KOPT-K1 (cell line): ENCODE data around the gene TRAM2.

Experiments used
- H3K27ac ChIP-seq: fragments of 200-600 bp; sonication (generic); 2 replicates; pipeline ENCODE4 v1.5.1; 2016; ENCODE audit warnings: antibody characterized with exemption, mild to moderate bottlenecking, low read depth, low read length; ENCODE audit not compliant: poor library complexity, severe bottlenecking
- H3K36me3 ChIP-seq: fragments of 200-600 bp; sonication (generic); 2 replicates; pipeline ENCODE4 v1.5.1; 2017; ENCODE audit warnings: antibody characterized with exemption, mild to moderate bottlenecking, low read length, moderate library complexity; ENCODE audit not compliant: insufficient read depth
- H3K9me3 ChIP-seq: fragments of 200-600 bp; sonication (generic); 2 replicates; pipeline ENCODE4 v1.5.1; 2017; ENCODE audit warnings: antibody characterized with exemption, low read length, mild to moderate bottlenecking; ENCODE audit not compliant: insufficient read depth, poor library complexity, severe bottlenecking

The TRAM2 gene

GRCh38 chr6:52577022-52577777 lies at the start of gene TRAM2:
Gene TRAM2 (minus strand): TSS chr6:52577060. CDS start chr6:52576915, 145 bp downstream.
- Histone ChIP-seq H3K36me3 (no peaks in the 10 kb centered on the region), H3K27ac (peak within 1 kb of the TSS; percentile 69), H3K9me3 (no peaks in the 10 kb centered on the region)

DNA sequence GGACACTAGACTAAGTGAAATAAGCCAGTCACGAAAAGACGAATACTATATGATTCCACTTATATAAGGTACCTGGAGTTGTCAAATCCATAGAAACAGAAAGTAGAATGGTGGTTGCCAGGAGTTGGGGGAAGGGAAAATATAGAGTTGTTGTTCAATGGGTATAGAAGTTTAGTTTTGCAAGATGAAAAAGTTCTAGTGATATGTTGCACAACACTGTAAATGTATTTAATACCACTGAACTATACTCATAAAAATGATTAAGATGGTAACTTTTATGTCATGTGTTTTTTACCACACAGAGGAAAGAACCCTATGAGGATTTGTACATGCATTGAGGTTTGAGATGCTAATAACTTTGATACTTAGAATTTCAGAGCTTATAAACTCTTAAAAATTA lies 46.0 kb upstream of the TRAM2 start:
- H3K9me3 ChIP-seq, result no peaks in the 10 kb centered on the region

DNA sequence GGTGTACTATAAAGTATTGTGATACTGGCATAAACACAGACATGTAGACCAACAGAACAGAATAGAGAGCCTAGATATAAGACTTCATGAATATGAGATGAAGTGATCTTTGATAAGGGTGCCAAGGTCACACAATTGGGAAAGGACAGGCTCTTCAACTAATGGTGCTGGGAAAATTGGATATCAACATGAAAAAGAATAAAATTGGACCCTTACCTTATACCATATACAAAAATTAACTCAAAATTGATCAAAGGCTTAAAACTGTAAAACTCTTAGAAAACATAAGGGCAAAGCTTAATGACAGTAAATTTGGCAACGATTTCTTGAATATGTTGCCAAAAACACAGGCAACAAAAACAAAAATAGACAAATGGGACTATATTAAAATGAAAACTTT lies 44.8 kb upstream of the TRAM2 start:
- Histone ChIP-seq H3K36me3 (no peaks in the 10 kb centered on the region), H3K27ac (no peak overlapping the region), H3K9me3 (no peaks in the 10 kb centered on the region)

More for the DNA sequence above, 46.0 kb upstream of the TRAM2 start:
- H3K27ac ChIP-seq, result no peak overlapping the region
- no peaks in the 10 kb centered on the region for H3K36me3 ChIP-seq

DNA sequence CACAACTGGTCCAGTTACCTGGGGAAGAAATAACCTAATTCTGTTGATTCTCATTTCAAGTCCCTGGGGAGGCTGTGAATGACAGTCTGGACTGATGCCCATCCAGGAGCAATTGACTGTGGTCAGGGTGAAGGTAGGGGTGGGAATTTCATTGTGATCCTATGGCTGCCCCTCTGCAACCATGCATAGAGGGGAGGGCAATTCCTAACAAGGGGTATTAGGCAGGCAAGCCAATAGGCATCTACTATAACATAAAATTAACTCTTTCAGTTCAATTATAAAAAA lies 44.0 kb upstream of the TRAM2 start:
- Histone ChIP-seq H3K36me3 (no peaks in the 10 kb centered on the region), H3K9me3 (no peaks in the 10 kb centered on the region), H3K27ac (no peak overlapping the region)

DNA sequence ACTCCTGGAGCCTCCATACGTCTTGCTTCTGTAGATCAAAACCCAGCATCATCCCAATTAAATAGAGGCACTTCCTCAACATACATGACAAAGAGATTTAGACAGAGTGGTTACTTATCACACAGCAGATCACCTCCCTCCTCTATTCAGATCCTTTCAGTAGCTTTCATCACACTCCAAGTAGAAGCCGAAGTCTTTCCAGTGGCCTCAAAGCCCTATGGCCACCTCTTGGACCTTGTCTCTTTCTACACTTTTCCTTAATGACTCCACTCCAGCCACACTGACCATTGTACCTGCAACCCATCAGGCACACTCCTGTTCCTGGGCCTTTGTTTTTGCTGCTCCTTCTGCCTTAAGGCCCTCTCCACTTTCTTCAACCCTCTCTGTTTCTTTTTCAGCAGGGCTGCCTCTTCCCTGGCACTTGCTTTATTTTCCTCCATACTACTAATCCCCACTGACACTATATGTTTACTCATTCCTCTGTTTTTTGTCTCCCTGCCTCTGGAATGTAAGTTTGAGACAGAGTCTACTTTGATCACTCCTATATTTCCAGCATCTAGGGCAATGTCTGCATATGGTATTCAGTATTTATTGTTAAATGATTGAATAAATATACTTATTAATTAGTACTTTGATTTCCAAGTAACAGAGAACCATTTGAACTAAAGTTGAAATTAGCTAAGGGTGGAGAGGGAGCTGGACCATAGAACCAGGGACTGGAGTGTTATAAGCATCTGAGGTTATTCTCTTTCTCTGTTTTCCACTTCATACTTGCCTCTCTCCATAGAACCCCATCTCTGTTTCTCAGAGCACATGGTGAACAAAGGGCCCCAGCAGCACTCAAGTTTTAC lies 43.4 kb upstream of the TRAM2 start:
- H3K36me3 ChIP-seq, result no peaks in the 10 kb centered on the region
- H3K27ac ChIP-seq, result no peak overlapping the region

DNA sequence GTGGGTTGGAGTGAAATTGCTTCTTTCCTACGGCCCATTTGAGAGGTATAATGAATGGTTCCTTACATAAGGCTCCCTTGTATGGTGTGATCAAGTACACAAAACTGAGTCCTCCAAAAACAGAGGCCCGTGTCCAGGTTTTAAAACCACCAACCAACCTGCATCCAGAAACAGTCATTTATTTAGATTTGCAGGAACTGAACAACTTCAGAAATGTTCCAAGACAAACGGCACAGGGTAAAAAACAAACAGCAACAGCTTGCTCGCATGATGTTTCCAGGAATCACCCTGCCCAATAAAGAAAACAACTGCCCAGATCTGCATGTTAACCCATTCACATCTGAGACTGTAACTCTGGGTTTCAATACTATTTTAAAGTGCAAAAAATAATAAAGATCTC lies 40.2 kb upstream of the TRAM2 start:
- H3K27ac ChIP-seq, result no peak overlapping the region
- no peaks in the 10 kb centered on the region for H3K36me3 ChIP-seq
- H3K9me3 ChIP-seq, result no peaks in the 10 kb centered on the region

More for the DNA sequence above, 43.4 kb upstream of the TRAM2 start:
- H3K9me3 ChIP-seq, result no peaks in the 10 kb centered on the region

DNA sequence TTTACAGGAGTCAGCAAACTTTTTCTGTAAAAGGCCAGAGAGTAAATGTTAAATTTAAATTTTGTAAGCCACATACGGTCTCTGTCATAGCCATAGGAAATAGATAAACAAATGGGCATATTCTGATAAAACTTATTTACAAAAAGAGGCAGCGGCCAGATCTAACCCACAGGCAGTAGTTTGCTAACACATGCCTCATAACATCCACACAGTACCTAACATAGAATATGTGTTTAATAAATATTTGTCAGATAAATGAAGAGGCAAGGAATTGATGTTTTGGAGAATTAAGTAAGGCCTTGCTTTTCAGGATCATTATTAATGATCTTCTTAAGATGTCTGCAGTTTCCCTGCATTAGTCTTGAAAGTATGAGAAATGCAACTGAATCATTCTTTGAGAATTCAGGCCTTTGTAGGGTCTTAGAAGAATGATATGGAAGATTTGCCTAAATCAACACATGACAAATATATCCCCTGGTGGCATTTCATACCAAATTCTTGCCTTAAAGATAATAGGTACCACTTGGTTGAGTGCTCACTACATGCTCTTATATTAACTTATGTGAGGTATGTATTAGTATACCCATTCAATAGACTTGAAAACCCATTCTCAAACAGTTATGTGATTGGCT lies 39.3 kb upstream of the TRAM2 start:
- Histone ChIP-seq H3K36me3 (no peaks in the 10 kb centered on the region), H3K27ac (no peak overlapping the region), H3K9me3 (no peaks in the 10 kb centered on the region)

GRCh38 chr6:52612336-52613054 lies 35.6 kb upstream of the TRAM2 start:
- Histone ChIP-seq H3K36me3 (no peaks in the 10 kb centered on the region), H3K27ac (no peak overlapping the region), H3K9me3 (no peaks in the 10 kb centered on the region)

DNA sequence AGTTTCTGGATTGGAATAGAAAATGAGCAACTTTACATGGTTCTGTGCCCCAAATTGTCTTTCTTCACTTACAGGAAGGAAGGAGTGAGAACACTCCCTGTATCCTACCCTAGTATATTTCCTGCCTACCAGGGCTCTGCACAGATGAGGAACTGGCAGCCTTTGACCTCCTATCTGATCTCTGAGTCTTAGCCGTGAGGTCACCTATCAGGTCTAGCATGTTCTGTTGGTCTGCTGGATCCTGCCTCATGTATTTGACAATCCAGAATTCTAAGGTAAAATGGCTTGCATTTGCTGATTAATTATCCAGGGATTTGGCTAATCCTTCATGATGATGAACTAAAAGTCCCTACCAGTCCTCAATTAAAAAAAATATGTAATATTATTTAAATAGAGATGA lies 35.0 kb upstream of the TRAM2 start:
- H3K36me3 ChIP-seq, result no peaks in the 10 kb centered on the region
- H3K9me3 ChIP-seq, result no peaks in the 10 kb centered on the region
- no peak overlapping the region for H3K27ac ChIP-seq

- H3K9me3 ChIP-seq, result no peaks in the 10 kb centered on the region
- H3K36me3 ChIP-seq, result no peaks in the 10 kb centered on the region
- H3K27ac ChIP-seq, result no peak overlapping the region
Measured at GRCh38 chr6:52610745-52611355, 34.0 kb upstream of the TRAM2 start.

DNA sequence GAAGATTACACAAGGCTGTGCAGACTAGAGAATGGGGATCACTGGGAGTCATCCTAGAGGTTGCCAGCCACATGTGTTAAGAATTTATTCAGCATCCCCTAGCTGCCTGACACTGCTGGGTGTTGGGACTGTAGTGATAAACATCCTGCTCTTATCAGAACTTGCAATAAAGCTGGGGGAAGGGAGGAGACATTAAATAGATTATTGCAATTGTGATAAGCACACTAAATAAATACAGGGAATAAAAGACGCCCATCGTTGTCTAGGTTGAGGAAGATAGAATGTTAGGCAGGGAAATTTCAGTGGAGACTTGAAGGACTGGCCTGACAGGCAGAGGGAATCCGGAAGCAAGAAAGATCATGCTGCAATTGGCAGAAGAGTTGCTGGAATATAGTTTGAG lies 33.2 kb upstream of the TRAM2 start:
- no peaks in the 10 kb centered on the region for H3K36me3 ChIP-seq
- H3K9me3 ChIP-seq, result no peaks in the 10 kb centered on the region
- no peak overlapping the region for H3K27ac ChIP-seq

- no peak overlapping the region for H3K27ac ChIP-seq
- H3K36me3 ChIP-seq, result no peaks in the 10 kb centered on the region
- H3K9me3 ChIP-seq, result no peaks in the 10 kb centered on the region
Measured at GRCh38 chr6:52605610-52606185, 28.8 kb upstream of the TRAM2 start.

- Histone ChIP-seq H3K36me3 (no peaks in the 10 kb centered on the region), H3K9me3 (no peaks in the 10 kb centered on the region), H3K27ac (no peak overlapping the region)
Measured at GRCh38 chr6:52603000-52603795, 26.3 kb upstream of the TRAM2 start.

GRCh38 chr6:52598824-52599190 lies 21.9 kb upstream of the TRAM2 start:
- Histone ChIP-seq H3K9me3 (no peaks in the 10 kb centered on the region), H3K27ac (no peak overlapping the region), H3K36me3 (no peaks in the 10 kb centered on the region)
